Activated CD4-positive, alpha-beta T cell treated with anti-CD3 and anti-CD28 coated beads for 1 hour (primary cell): Measurements from ENCODE around the gene GATA6.

ENCODE experiments used
- DNase-seq: peaks from one replicate; pipeline ENCODE4 v3.0.0-alpha.2; 2020

Gene GATA6

GRCh38 chr18:22169011-22169888, at the start of gene GATA6:
GATA6 (plus strand) TSS chr18:22169589; CDS start chr18:22171145, 1,556 bp downstream.
- no peak for DNase-seq

GRCh38 chr18:22124970-22125369, 44.4 kb upstream of the GATA6 start:
- no peak for DNase-seq

DNA sequence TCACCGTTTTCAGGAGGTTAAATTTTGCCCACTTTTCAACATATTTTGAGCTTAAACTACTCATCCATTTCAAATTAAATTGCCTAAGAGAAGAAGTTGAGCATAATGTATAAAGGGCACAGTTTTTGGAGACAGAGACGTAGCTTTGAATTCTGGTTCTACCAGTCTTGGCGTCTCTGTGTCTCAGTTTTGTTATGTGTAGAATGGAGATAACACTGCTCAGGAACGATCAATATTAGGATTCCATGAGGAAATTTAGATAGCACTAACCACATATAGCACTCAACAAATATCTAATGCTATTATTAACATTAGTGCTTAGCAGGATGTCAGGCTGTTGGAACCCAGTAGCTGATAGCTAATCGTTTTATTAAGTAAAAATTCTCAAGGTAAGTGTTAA, 40.4 kb upstream of the GATA6 start:
- no peak for DNase-seq

DNA sequence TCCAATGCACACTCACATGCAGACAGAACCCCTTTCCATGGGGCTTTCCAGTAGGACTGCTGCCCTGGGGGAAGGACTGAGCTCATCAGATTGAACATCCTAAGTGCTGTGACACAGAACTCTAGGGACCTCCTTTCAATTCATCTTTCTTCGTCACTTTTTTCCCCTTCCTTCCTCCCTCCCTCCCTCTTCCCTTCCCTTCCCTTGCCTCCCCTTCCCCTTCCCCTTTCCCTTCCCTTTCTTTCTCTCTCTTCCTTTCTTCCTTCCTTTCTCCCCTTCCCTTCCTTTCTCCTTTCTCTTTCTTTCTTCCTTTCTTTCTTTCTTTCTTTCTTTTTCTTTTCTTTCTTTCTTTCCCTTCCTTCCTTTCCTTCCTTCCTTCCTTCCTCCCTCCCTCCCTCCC, 39.6 kb upstream of the GATA6 start:
- DNase-seq = no peak

- no peak for DNase-seq
Measured at GRCh38 chr18:22132258-22132657, 37.1 kb upstream of the GATA6 start.

DNA sequence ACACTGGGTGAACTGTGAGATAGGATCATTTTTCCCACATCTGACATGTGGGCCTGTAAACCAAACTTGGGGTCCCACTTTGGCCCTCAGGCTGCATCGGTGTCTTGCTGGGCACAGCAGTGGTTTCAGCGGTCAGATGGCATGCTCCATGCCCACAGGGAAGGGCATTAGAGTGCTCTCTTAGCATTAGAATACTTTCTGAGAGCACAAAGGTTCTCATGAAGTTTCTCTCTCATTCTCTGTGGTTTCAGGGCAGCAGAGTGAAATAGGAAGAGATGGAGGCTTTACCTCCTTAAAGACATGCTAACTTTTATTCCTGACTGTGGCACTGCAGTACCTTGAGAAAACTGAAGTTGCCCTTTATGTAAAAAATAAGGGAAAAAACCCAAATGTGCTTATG, 36.6 kb upstream of the GATA6 start:
- no peak for DNase-seq

DNA sequence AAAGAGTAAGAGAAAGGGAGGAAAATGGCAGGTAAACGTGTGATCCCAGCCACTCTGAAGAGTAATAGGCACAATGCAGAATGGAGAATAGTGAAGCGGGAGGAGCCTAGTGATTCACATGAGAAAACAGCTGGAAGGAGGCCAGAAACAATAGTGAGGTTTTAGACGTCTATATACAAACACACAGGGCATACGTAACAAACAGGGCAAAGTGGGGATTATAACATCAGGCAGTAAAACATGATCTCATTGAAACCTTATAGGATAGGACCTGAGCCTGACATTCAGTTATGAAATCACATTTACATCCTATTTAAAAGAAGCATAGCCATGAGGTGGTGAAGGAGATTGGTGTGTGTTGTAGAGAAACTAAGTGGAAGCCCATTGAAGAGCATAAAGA, 33.0 kb upstream of the GATA6 start:
- DNase-seq = no peak

GRCh38 chr18:22141211-22141610, 28.2 kb upstream of the GATA6 start:
- no peak for DNase-seq

DNA sequence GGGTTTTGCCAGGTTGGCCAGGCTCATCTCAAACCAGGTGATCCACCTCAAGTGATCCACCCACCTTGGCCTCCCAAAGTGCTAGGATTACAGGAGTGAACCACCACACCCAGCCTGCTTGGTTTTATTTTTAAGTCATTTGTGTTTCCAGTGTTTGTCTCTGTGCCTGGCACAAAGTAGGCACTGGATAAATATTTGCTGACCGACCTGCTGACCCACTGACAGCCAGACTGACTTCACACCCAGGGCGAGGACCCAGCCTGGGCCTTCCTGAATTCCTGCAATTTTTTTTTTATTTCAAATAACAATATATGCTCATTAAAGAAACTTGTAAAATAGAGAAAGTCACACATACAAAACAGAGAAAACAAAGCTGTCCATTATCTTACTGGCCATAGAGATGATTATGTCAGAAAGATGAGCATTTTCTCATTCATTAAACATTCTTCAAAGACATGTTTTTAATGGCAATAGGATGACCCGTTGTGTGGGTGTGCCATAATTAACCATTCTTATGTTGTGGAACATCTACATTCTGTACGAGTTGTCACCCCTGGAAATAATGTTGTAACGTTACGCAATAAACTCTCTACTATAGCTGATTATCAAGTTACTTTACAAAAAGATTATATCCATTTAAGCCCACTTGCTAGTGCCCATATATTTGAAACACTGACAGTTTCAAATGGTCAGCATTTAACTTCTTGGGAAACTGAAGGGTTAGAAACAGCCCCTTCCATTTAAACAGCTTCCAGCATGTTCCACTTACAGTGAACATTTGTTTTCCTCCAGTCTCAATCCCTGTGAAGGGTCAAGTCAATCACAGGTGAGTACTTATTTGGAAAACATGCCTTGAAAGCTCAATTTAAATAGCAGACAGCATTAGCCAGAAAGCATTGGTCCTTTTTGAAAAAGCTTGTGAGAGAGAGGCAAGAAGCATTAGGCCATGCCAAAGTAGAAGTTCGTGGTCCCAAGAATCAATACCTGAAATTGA, 25.7 kb upstream of the GATA6 start:
- DNase-seq = no peak

GRCh38 chr18:22145160-22145559, 24.2 kb upstream of the GATA6 start:
- DNase-seq = no peak

GRCh38 chr18:22149710-22150109, 19.7 kb upstream of the GATA6 start:
- DNase-seq = no peak

- DNase-seq = no peak
Measured at GRCh38 chr18:22152093-22152492, 17.3 kb upstream of the GATA6 start.

DNA sequence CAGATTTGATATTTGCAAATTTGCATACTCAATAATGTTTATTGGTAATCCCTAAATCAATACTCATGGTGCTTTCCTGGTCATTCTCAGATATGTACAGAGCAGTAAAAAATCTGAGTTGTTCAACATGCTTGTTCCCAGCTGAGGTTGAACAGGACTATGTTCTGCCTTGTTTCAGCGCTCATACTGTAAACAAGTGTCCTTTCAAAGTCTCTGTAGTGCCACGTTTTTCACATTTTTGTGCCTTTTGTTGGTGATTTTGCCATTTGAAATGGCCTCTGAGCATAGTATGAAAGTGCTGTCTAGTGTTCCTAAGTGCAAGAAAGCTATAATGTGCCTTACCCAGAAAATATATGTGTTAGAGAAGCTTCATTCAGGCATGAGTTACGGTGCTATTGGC, 16.0 kb upstream of the GATA6 start:
- DNase-seq = no peak

- no peak for DNase-seq
Measured at GRCh38 chr18:22155584-22155983, 13.8 kb upstream of the GATA6 start.

- DNase-seq = no peak
Measured at GRCh38 chr18:22159014-22159413, 10.4 kb upstream of the GATA6 start.

- no peak for DNase-seq
Measured at GRCh38 chr18:22161090-22161489, 8.3 kb upstream of the GATA6 start.

DNA sequence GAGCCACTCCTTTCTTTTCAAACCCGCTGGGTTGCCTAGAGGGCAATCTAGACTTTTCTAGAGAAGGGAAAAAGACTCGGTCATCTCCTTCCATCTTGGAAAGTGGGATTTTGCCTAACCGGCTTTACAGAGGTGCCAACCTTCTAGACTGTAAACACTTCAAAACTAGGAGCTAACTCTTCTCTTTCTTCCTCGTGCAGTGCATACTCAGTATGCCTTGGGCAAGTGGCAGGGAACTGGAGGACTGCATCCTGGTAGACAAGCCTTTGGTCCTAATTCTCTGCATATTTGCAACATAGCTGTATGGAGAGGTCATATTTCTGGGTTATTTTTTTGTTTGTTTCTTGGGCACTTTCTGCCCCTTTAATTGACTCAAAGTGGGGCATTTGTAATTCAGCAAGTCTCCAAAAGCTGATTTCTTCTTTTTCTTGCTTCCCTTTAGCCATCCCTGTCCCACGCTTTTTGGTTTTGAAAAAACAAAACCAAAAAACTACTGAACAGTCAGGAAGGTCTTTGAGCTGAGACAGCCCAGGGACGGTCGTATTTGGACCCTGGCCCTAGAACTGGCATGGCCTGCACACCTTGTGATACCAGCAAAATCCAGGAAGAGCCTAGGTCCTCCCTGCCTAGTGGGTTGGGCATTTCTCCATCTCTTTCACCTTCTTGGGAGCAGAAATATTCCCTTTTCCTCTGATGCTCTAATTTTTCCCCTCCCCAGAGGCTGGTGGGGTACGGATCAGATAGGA, 5.8 kb upstream of the GATA6 start:
- no peak for DNase-seq

DNA sequence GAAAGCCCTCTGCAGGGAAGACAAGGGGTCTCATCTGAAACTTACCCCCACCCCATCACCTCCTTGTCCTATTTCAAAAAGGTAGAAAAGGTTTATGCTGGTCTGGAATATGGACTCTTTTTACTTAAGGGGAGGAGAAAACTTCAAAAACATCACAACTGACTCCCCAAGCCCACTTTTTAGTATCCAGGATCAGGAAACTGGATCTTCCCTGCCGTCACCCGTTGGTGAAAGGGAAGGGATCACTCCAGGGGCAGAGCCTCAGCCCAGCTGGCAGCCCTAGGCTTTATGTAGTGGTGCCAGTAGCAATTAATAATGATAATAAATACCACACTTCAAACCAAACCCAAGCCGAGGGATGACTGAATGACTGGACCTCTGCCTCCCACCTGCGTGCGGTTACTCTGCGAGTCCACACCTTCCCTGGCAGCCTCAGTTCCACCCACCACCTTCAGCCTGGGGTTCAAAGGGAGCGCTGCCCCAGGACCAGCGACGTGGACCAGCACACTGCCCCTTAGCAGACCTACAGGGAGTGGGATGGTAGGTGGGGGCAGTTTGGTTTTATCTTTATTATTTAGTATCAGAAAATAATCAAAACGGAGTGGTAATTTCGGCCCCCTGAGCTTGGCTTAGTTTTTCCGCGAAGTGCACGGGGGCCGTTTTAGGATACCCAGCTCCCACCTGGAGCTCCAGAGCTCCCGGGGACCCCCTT, 4.9 kb upstream of the GATA6 start:
- DNase-seq = no peak

GRCh38 chr18:22165049-22165602, 4.3 kb upstream of the GATA6 start:
- DNase-seq = no peak

DNA sequence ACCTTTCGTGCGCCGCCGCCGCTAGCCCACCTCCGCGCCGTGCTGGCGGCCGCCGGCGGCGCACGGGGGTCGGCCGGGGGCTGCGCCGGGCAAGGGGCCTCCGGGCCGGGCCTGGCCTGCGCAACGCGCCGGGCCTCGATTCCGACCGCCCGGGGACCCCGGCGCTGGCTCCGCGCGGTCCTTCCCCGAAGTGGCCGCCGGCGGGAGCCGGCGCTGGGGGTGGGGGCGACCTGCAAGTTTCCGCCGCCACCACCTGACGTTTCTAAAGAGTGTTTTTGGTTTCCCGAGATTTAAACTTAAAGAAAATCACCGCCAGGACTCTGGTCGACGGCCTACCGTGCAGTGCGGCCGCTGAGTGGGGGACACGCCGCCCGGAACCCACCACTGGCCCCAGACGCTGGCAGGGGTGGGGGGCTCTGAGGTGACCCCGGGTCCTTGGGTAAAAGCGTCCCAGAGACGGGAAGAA, 3.8 kb upstream of the GATA6 start:
- no peak for DNase-seq

GRCh38 chr18:22166069-22166950, 3.1 kb upstream of the GATA6 start:
- DNase-seq = no peak
